Tibial nerve (tissue), 4 donors: ENCODE data around the gene MEGF10. TPM values are rescaled to one million over a fixed set of nuclear protein-coding genes. Genes with fewer than 3 reads are reported as not detected.
"Not testable (repeated sequence)": the region's sequence is repeated elsewhere in the genome, so short reads cannot be mapped to it uniquely, and the experiment has no call there.

Experiments used
- DNase-seq, 2 donors: peaks; one replicate each; pipeline ENCODE4 v3.0.0-alpha.2; 2019; ENCODE audit warnings: low spot score in 2 of 2
- H3K27ac ChIP-seq, 4 donors: fragments of 200-600 bp; sonication (generic) in 3 of 4; one replicate each; pipeline ENCODE4 v1.5.1; 2017 to 2019; ENCODE audit warnings: mild to moderate bottlenecking in 1 of 4
- H3K27me3 ChIP-seq, 2 donors: fragments of 200-600 bp; sonication (generic) in 1 of 2; one replicate each; pipeline versions ENCODE4 v1.5.1 to v1.6.0; 2017 to 2019
- H3K36me3 ChIP-seq, 3 donors: fragments of 200-600 bp; sonication (generic); one replicate each; pipeline ENCODE4 v1.5.1; 2018 to 2019
- H3K4me1 ChIP-seq, 4 donors: fragments of 200-600 bp; sonication (generic) in 3 of 4; one replicate each; pipeline ENCODE4 v1.5.1; 2017 to 2019
- H3K4me3 ChIP-seq, 4 donors: fragments of 200-600 bp; sonication (generic) in 3 of 4; one replicate each; pipeline ENCODE4 v1.5.1; 2017 to 2019; ENCODE audit warnings: mild to moderate bottlenecking in 1 of 4, moderate library complexity in 1 of 4
- H3K9me3 ChIP-seq, 4 donors: fragments of 200-600 bp; sonication (generic) in 3 of 4; one replicate each; pipeline ENCODE4 v1.5.1; 2017 to 2019
- EP300 ChIP-seq, 2 donors: sonication (generic); formaldehyde crosslinking; IDR thresholded peaks; one replicate each; pipeline ENCODE4 v1.6.1; 2017; ENCODE audit warnings: antibody characterized with exemption in 2 of 2, mild to moderate bottlenecking in 1 of 2
- POLR2A ChIP-seq, 2 donors: fragments of 450-650 bp; IDR thresholded peaks; one replicate each; pipeline ENCODE4 v1.6.1; 2017; ENCODE audit warnings: antibody characterized with exemption in 2 of 2, mild to moderate bottlenecking in 2 of 2, moderate library complexity in 2 of 2
- WGBS, 2 donors: methylation state at CpG; one replicate each; pipeline ENCODE4 v1.1.5; 2018; 5-methylcytosine and 5-hydroxymethylcytosine counted together
- total RNA-seq, 4 donors: library from RNA; depleted of rRNA; stranded (reverse); fragments of >200 nt; gene quantifications; one replicate each; pipeline ENCODE4 v1.1.0, GENCODE V29; 2016
- TF ChIP-seq, protein P1 (sequence below), 5 experiments: fragments of 200-600 bp in 3 of 5; fragments of 450-650 bp in 2 of 5; sonication (generic) in 3 of 5; IDR thresholded peaks; one replicate each; pipeline ENCODE4 v1.5.1; 2016 to 2019; ENCODE audit warnings: antibody characterized with exemption in 5 of 5, mild to moderate bottlenecking in 3 of 5, moderate library complexity in 2 of 5

The MEGF10 gene
- total RNA-seq, 4 donors from 2014 or later = 0.30 to 3.3 (median 1.3) TPM

GRCh38 chr5:127260686-127261085, 29.9 kb upstream of the MEGF10 start:
- no peaks in the 10 kb centered on the region for H3K27me3 ChIP-seq
- no peaks in the 10 kb centered on the region for H3K4me1 ChIP-seq
- TF ChIP-seq POLR2A (IDR thresholded peaks at IDR 0.05) = no peak
- TF ChIP-seq, protein P1, sequence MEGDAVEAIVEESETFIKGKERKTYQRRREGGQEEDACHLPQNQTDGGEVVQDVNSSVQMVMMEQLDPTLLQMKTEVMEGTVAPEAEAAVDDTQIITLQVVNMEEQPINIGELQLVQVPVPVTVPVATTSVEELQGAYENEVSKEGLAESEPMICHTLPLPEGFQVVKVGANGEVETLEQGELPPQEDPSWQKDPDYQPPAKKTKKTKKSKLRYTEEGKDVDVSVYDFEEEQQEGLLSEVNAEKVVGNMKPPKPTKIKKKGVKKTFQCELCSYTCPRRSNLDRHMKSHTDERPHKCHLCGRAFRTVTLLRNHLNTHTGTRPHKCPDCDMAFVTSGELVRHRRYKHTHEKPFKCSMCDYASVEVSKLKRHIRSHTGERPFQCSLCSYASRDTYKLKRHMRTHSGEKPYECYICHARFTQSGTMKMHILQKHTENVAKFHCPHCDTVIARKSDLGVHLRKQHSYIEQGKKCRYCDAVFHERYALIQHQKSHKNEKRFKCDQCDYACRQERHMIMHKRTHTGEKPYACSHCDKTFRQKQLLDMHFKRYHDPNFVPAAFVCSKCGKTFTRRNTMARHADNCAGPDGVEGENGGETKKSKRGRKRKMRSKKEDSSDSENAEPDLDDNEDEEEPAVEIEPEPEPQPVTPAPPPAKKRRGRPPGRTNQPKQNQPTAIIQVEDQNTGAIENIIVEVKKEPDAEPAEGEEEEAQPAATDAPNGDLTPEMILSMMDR (IDR thresholded peaks at IDR 0.05) = no peak
- no peak for TF ChIP-seq EP300 (IDR thresholded peaks at IDR 0.05)
- peaks cover 0 to 3% (median 0%) of the 10 kb centered on the region in 4 donors for H3K9me3 ChIP-seq
- DNase-seq = no peak
- no peak overlapping the region for H3K27ac ChIP-seq
- WGBS, 2 donors = 84 to 90% methylated on average over 3 of the region's 3 CpGs
- no peaks in the 10 kb centered on the region for H3K36me3 ChIP-seq
- no peak overlapping the region for H3K4me3 ChIP-seq

- H3K36me3 ChIP-seq, H3K9me3 ChIP-seq, H3K4me3 ChIP-seq, DNase-seq, H3K27me3 ChIP-seq, H3K27ac ChIP-seq, H3K4me1 ChIP-seq: not testable (repeated sequence)
- WGBS, 2 donors = 77 to 100% methylated on average over 1 of the region's 1 CpG
Measured at GRCh38 chr5:127265473-127265872, 25.1 kb upstream of the MEGF10 start.

- not testable (repeated sequence) for H3K27me3 ChIP-seq, H3K27ac ChIP-seq, H3K4me3 ChIP-seq, H3K36me3 ChIP-seq, DNase-seq, H3K4me1 ChIP-seq
- H3K9me3 ChIP-seq = peaks cover 0 to 25% (median 6%) of the 10 kb centered on the region in 4 donors
- WGBS, 2 donors = 67 to 80% methylated on average over 9 of the region's 9 CpGs
Measured at GRCh38 chr5:127268342-127268741, 22.3 kb upstream of the MEGF10 start.

- H3K4me3 ChIP-seq, H3K4me1 ChIP-seq, H3K27ac ChIP-seq, H3K36me3 ChIP-seq, H3K27me3 ChIP-seq, DNase-seq: not testable (repeated sequence)
- peaks cover 0 to 25% (median 6%) of the 10 kb centered on the region in 4 donors for H3K9me3 ChIP-seq
- WGBS, 2 donors = 93 to 96% methylated on average over 4 of the region's 4 CpGs
Measured at GRCh38 chr5:127270713-127271112, 19.9 kb upstream of the MEGF10 start.

DNA sequence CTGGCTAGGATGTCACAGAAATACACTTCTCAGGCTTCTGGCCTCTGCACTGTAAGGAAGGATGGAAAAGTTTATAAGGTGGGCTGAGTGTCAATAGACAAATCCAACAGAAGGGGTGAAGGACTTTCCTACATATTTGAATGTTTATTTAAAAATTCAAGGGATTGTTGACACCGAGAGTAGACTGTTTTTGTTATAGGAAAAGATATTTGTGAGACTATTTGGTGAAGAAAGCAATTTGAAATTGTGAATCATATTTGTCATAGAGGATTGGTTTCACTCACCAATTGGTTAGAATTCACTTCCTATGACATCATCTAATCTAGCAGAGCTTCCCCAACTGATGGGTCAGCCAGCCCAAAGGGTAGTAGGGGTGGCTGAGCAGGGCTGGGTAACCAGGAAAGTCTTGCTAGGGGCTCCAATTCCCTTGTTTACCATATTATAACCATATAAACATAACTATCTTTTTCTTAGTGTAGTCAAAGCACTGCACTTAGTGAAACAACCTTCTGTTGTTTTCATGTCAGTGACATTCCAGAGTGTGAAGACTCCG, 14.9 kb upstream of the MEGF10 start:
- Histone ChIP-seq H3K27ac (no peak overlapping the region), H3K4me3 (no peak overlapping the region), H3K36me3 (no peaks in the 10 kb centered on the region), H3K27me3 (no peaks in the 10 kb centered on the region), H3K4me1 (no peaks in the 10 kb centered on the region), H3K9me3 (peaks cover 0 to 21% (median 6%) of the 10 kb centered on the region in 4 donors)
- DNase-seq = no peak
- no peak for TF ChIP-seq POLR2A (IDR thresholded peaks at IDR 0.05)
- TF ChIP-seq, protein P1 (IDR thresholded peaks at IDR 0.05) = no peak
- no peak for TF ChIP-seq EP300 (IDR thresholded peaks at IDR 0.05)
- WGBS, 2 donors = 58 to 60% methylated on average over 2 of the region's 2 CpGs

GRCh38 chr5:127280491-127281220, 9.9 kb upstream of the MEGF10 start:
- TF ChIP-seq POLR2A (IDR thresholded peaks at IDR 0.05) (no peak), EP300 (IDR thresholded peaks at IDR 0.05) (no peak)
- TF ChIP-seq, protein P1 (IDR thresholded peaks at IDR 0.05) = no peak
- Histone ChIP-seq H3K4me3 (no peak overlapping the region), H3K9me3 (no peaks in the 10 kb centered on the region), H3K36me3 (no peaks in the 10 kb centered on the region), H3K4me1 (no peaks in the 10 kb centered on the region), H3K27me3 (no peaks in the 10 kb centered on the region), H3K27ac (no peak overlapping the region)
- DNase-seq = no peak
- WGBS, 2 donors = 64% methylated on average over 11 of the region's 11 CpGs
